HepG2 (cell line): ENCODE data around the gene ADCY7. TPM values are rescaled to one million over a fixed set of nuclear protein-coding genes. Genes with fewer than 3 reads are reported as not detected.
A peak's percentile ranks its signal among the peaks of the same experiment; 100 is the strongest.

Experiments
- EP300 ChIP-seq, 3 experiments: sonication (generic) in 1 of 3; formaldehyde crosslinking in 1 of 3; IDR thresholded peaks; 2 replicates each; pipeline versions ENCODE4 v1.5.1 to v1.6.1; 2011 to 2020; ENCODE audit warnings: low read depth in 2 of 3, low read length in 2 of 3, borderline replicate concordance in 1 of 3, improper control_type of control experiment in 1 of 3, mild to moderate bottlenecking in 1 of 3, missing genetic modification reagents in 1 of 3, moderate library complexity in 1 of 3
- ESRRA ChIP-seq: sonication (generic); formaldehyde crosslinking; IDR thresholded peaks from 2 replicates; pipeline ENCODE4 v1.5.1; 2020; ENCODE audit warnings: mild to moderate bottlenecking, low read depth, missing genetic modification reagents
- KAT2B ChIP-seq: fragments of 150-350 bp; IDR thresholded peaks from 2 replicates; pipeline ENCODE4 v1.6.1; 2014; ENCODE audit warnings: low read depth, low read length, borderline replicate concordance
- RCOR2 ChIP-seq: IDR thresholded peaks from 2 replicates; pipeline ENCODE4 v1.6.1; 2016; ENCODE audit warnings: missing biosample characterization, missing genetic modification reagents
- SOX13 ChIP-seq, 3 experiments: fragments of 450-650 bp in 1 of 3; sonication (generic) in 1 of 3; formaldehyde crosslinking in 1 of 3; IDR thresholded peaks in 2 of 3; conservative IDR thresholded peaks in 1 of 3; 2 replicates each; pipeline versions ENCODE4 v1.5.0 to v1.6.1; 2016 to 2020; ENCODE audit warnings: antibody characterized with exemption in 1 of 3, mild to moderate bottlenecking in 1 of 3, missing compliant biosample characterization in 1 of 3, missing genetic modification reagents in 1 of 3, moderate library complexity in 1 of 3
- ZBTB1 ChIP-seq: sonication (generic); formaldehyde crosslinking; IDR thresholded peaks from 2 replicates; pipeline ENCODE4 v1.4.0; 2020; ENCODE audit warnings: missing genetic modification reagents, borderline replicate concordance
- ZFP1 ChIP-seq: IDR thresholded peaks from 2 replicates; pipeline ENCODE4 v1.6.1; 2016
- ZNF12 ChIP-seq: sonication (generic); formaldehyde crosslinking; IDR thresholded peaks from 2 replicates; pipeline ENCODE4 v1.5.0; 2020; ENCODE audit warnings: missing genetic modification reagents
- ZNF326 ChIP-seq: sonication (generic); formaldehyde crosslinking; IDR thresholded peaks from 2 replicates; pipeline ENCODE4 v1.4.0; 2020; ENCODE audit warnings: missing genetic modification reagents, borderline replicate concordance
- ZNF382 ChIP-seq: sonication (generic); formaldehyde crosslinking; IDR thresholded peaks from 2 replicates; pipeline ENCODE4 v1.5.0; 2020; ENCODE audit warnings: missing genetic modification reagents, mild to moderate bottlenecking, borderline replicate concordance
- ZNF430 ChIP-seq: sonication (generic); formaldehyde crosslinking; IDR thresholded peaks from 2 replicates; pipeline ENCODE4 v1.9.0; 2021; ENCODE audit warnings: mild to moderate bottlenecking, missing genetic modification reagents
- ZNF446 ChIP-seq: sonication (generic); formaldehyde crosslinking; IDR thresholded peaks from 2 replicates; pipeline ENCODE4 v1.5.0; 2020; ENCODE audit warnings: mild to moderate bottlenecking, missing genetic modification reagents
- ZNF547 ChIP-seq: sonication (generic); formaldehyde crosslinking; IDR thresholded peaks from 2 replicates; pipeline ENCODE4 v1.5.1; 2020; ENCODE audit warnings: mild to moderate bottlenecking, missing genetic modification reagents
- polyA plus RNA-seq, 8 experiments: library from polyadenylated mRNA; depleted of rRNA in 3 of 8; stranded (reverse) in 7 of 8; unstranded in 1 of 8; fragments of >200 nt; fragmentation: Illumina TruSeq in 4 of 8; extraction: Trizol in 4 of 8; gene quantifications; 2 replicates each; pipeline versions ENCODE4 v1.2.1 to v1.2.3, GENCODE V29; 2011 to 2016; ENCODE audit warnings: low read depth in 4 of 8, missing spikeins in 1 of 8, mixed read lengths in 1 of 8; ENCODE audit not compliant: insufficient read depth in 1 of 8
- total RNA-seq, 5 experiments: library from RNA; depleted of rRNA; stranded (reverse); fragments of >200 nt; fragmentation: Illumina TruSeq; extraction: Trizol; gene quantifications; 2 replicates each; pipeline ENCODE4 v1.2.3, GENCODE V29; 2016; ENCODE audit warnings: low read depth in 1 of 5
- TF ChIP-seq, protein P1 (sequence below): sonication (generic); formaldehyde crosslinking; IDR thresholded peaks from 2 replicates; pipeline ENCODE4 v1.4.0; 2020; ENCODE audit warnings: missing genetic modification reagents, mild to moderate bottlenecking, borderline replicate concordance
- TF ChIP-seq, protein P2 (sequence below), 2 experiments: fragments of 450-650 bp in 1 of 2; sonication (generic) in 1 of 2; formaldehyde crosslinking in 1 of 2; IDR thresholded peaks; 2 replicates each; pipeline versions ENCODE4 v1.6.1 to v1.8.0; 2016 to 2022; ENCODE audit warnings: antibody characterized with exemption in 1 of 2, mild to moderate bottlenecking in 1 of 2, missing genetic modification reagents in 1 of 2

Gene ADCY7
- total and polyA plus RNA-seq, 2 of the 13 experiments (the other 11 are each of a cell fraction or from before 2014, with no cell fraction given), result 2.2 to 4.3 TPM

DNA sequence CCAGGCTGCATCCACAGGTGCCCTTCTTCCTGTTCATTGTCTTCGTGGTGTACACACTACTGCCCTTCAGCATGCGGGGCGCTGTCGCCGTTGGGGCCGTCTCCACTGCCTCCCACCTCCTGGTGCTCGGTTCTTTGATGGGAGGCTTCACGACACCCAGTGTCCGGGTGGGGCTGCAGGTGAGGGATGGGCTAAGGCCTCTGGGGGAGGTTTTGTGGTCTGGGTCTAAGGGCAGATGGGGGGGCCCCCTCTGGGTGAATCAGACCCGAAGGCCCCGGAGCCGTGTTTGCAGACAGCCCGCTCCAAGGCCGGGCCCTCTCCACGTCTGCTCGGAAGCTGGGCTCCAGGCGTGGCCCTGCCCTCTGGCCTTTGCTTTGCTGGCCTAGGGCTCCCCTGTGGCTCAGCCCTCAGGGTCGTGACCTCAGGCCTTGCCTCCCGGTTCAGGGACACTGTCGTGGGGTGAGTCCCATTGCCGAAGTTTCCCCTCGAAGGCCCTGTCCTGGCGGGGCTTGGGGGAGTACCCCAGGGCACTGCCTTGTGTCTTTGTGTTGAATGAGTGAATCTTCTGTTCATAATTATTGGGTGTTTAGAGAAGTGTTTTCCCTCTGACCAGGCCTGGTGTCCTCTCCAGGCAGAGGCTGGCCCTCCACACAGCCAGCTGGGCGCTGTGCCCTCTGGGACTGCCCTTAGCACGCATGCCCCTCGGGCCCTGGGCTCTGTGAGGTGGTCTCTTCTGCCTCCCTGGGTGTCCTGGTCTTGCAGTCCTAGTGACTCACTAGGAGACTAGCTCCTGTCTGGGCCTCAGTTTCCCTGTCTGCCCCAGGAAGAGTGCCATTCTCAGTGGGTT, 25.6 kb downstream of the ADCY7 start (continued):
- TF ChIP-seq, protein P1, sequence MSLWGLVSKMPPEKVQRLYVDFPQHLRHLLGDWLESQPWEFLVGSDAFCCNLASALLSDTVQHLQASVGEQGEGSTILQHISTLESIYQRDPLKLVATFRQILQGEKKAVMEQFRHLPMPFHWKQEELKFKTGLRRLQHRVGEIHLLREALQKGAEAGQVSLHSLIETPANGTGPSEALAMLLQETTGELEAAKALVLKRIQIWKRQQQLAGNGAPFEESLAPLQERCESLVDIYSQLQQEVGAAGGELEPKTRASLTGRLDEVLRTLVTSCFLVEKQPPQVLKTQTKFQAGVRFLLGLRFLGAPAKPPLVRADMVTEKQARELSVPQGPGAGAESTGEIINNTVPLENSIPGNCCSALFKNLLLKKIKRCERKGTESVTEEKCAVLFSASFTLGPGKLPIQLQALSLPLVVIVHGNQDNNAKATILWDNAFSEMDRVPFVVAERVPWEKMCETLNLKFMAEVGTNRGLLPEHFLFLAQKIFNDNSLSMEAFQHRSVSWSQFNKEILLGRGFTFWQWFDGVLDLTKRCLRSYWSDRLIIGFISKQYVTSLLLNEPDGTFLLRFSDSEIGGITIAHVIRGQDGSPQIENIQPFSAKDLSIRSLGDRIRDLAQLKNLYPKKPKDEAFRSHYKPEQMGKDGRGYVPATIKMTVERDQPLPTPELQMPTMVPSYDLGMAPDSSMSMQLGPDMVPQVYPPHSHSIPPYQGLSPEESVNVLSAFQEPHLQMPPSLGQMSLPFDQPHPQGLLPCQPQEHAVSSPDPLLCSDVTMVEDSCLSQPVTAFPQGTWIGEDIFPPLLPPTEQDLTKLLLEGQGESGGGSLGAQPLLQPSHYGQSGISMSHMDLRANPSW, result no peak
- no peak for TF ChIP-seq ZNF446 (CRISPR knock-in tag)
- no peak for TF ChIP-seq ZFP1 (CRISPR knock-in tag)
- peak; percentile 88 for TF ChIP-seq ESRRA (CRISPR knock-in tag)
- TF ChIP-seq RCOR2 (CRISPR knock-in tag), result peak; percentile 68; the same call in 1 of the 2 replicates
- TF ChIP-seq ZNF12 (CRISPR knock-in tag), result no peak; the same call in 1 of the 2 replicates
- TF ChIP-seq ZNF547, result no peak
- TF ChIP-seq EP300 (IDR thresholded peaks at IDR 0.05; ENCODE audit: low read depth in 2 of 2, low read length in 2 of 2), result peak in 1 of 2 experiments; percentile 50; a peak in 1 of 4 replicates
- peak; percentile 68; the same call in 1 of the 2 replicates for TF ChIP-seq EP300 (CRISPR knock-in tag; IDR thresholded peaks at IDR 0.05; ENCODE audit: borderline replicate concordance)
- TF ChIP-seq, protein P2, sequence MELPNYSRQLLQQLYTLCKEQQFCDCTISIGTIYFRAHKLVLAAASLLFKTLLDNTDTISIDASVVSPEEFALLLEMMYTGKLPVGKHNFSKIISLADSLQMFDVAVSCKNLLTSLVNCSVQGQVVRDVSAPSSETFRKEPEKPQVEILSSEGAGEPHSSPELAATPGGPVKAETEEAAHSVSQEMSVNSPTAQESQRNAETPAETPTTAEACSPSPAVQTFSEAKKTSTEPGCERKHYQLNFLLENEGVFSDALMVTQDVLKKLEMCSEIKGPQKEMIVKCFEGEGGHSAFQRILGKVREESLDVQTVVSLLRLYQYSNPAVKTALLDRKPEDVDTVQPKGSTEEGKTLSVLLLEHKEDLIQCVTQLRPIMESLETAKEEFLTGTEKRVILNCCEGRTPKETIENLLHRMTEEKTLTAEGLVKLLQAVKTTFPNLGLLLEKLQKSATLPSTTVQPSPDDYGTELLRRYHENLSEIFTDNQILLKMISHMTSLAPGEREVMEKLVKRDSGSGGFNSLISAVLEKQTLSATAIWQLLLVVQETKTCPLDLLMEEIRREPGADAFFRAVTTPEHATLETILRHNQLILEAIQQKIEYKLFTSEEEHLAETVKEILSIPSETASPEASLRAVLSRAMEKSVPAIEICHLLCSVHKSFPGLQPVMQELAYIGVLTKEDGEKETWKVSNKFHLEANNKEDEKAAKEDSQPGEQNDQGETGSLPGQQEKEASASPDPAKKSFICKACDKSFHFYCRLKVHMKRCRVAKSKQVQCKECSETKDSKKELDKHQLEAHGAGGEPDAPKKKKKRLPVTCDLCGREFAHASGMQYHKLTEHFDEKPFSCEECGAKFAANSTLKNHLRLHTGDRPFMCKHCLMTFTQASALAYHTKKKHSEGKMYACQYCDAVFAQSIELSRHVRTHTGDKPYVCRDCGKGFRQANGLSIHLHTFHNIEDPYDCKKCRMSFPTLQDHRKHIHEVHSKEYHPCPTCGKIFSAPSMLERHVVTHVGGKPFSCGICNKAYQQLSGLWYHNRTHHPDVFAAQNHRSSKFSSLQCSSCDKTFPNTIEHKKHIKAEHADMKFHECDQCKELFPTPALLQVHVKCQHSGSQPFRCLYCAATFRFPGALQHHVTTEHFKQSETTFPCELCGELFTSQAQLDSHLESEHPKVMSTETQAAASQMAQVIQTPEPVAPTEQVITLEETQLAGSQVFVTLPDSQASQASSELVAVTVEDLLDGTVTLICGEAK (IDR thresholded peaks at IDR 0.05), result no peak
- TF ChIP-seq, protein P2 (CRISPR knock-in tag; IDR thresholded peaks at IDR 0.05), result no peak
- no peak for TF ChIP-seq ZNF382 (CRISPR knock-in tag)
- TF ChIP-seq ZNF430 (CRISPR knock-in tag), result no peak; the same call in none of the 2 replicates
- no peak for TF ChIP-seq ZBTB1 (CRISPR knock-in tag)
- TF ChIP-seq SOX13 (IDR thresholded peaks at IDR 0.05), result 0 out of 2 replicates have a peak, but pooled peaks have one; percentile 23
- TF ChIP-seq SOX13 (CRISPR knock-in tag; conservative IDR thresholded peaks at IDR 0.05 in 1 of 2, IDR thresholded peaks at IDR 0.05 in 1 of 2), result peak in 1 of 2 experiments; percentile 73; a peak in 2 of 4 replicates
- no peak for TF ChIP-seq KAT2B
- TF ChIP-seq ZNF326 (CRISPR knock-in tag), result no peak
